ENCODE data around the gene HIGD1C. TPM values are rescaled to one million over a fixed set of nuclear protein-coding genes. Genes with fewer than 3 reads are reported as not detected.

HIGD1C gene
- total RNA-seq (2022; extraction: Qiagen RNA extraction; ENCODE audit: low read depth) = not detected in 5 replicates

GRCh38 chr12:50952510-50952909 is at the start of gene HIGD1C:
HIGD1C (plus strand) TSS chr12:50952544; CDS start chr12:50953999, 1,455 bp downstream.

Other genes with a start within 250 kb of the HIGD1C start
- 39.0 to 53.9 TPM (median 43.7 TPM) in 5 replicates for gene ATF1, start 188.4 kb upstream of the HIGD1C start, total RNA-seq (2022; extraction: Qiagen RNA extraction; ENCODE audit: low read depth)
- not detected in 5 replicates for gene TMPRSS12, start 109.6 kb upstream of the HIGD1C start, total RNA-seq (2022; extraction: Qiagen RNA extraction; ENCODE audit: low read depth)
- gene SLC11A2, start 73.8 kb downstream of the HIGD1C start, total RNA-seq (2022; extraction: Qiagen RNA extraction; ENCODE audit: low read depth) = 20.2 to 27.5 TPM (median 25.8 TPM) in 5 replicates
- gene LETMD1, start 95.8 kb downstream of the HIGD1C start, total RNA-seq (2022; extraction: Qiagen RNA extraction; ENCODE audit: low read depth) = 25.2 to 28.8 TPM (median 26.7 TPM) in 5 replicates
- 11.3 to 14.5 TPM (median 13.4 TPM) in 5 replicates for gene CSRNP2, start 131.1 kb downstream of the HIGD1C start, total RNA-seq (2022; extraction: Qiagen RNA extraction; ENCODE audit: low read depth)
- gene TFCP2, start 220.6 kb downstream of the HIGD1C start, total RNA-seq (2022; extraction: Qiagen RNA extraction; ENCODE audit: low read depth) = 16.3 to 23.6 TPM (median 21.9 TPM) in 5 replicates

All from A549 treated with DMSO at 1 μM for 4 hours (cell line).